ENCODE data around the gene KLHL14. TPM values are rescaled to one million over a fixed set of nuclear protein-coding genes. Genes with fewer than 3 reads are reported as not detected.

KLHL14 gene
- total and polyA plus RNA-seq, 2 of the 13 experiments (the other 11 are each of a cell fraction or from before 2014, with no cell fraction given): 16.0 to 41.8 TPM

DNA sequence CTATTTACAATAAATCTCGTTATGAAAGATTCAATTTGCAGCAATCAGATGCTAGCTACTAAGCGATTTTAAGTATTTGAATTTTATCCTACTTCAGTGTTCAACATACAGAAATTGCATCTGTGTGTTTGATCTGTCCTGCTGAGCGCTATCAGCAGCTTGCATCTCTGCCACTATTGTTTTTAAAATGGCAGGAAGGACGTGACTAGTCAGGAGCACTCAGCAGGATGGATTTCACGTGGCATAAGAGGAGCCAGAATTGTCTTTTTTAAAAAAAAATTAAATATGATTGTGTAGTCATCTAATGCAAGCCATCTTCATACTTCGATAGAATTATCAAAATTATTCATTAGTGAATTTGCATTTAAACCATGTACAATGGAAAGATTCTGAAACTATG lies 2.8 kb upstream of the KLHL14 start (continued):
- TF ChIP-seq ZBTB4 (CRISPR knock-in tag; IDR thresholded peaks at IDR 0.05; ENCODE audit: borderline replicate concordance): no peak
- no peak for TF ChIP-seq IKZF4 (CRISPR knock-in tag; IDR thresholded peaks at IDR 0.05; ENCODE audit: borderline replicate concordance, low read depth, not compliant biosample characterization)
- TF ChIP-seq, protein P1, sequence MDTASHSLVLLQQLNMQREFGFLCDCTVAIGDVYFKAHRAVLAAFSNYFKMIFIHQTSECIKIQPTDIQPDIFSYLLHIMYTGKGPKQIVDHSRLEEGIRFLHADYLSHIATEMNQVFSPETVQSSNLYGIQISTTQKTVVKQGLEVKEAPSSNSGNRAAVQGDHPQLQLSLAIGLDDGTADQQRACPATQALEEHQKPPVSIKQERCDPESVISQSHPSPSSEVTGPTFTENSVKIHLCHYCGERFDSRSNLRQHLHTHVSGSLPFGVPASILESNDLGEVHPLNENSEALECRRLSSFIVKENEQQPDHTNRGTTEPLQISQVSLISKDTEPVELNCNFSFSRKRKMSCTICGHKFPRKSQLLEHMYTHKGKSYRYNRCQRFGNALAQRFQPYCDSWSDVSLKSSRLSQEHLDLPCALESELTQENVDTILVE (CRISPR knock-in tag; IDR thresholded peaks at IDR 0.05): no peak
- TF ChIP-seq ZNF160 (CRISPR knock-in tag; IDR thresholded peaks at IDR 0.05): no peak
- TF ChIP-seq, protein P2, sequence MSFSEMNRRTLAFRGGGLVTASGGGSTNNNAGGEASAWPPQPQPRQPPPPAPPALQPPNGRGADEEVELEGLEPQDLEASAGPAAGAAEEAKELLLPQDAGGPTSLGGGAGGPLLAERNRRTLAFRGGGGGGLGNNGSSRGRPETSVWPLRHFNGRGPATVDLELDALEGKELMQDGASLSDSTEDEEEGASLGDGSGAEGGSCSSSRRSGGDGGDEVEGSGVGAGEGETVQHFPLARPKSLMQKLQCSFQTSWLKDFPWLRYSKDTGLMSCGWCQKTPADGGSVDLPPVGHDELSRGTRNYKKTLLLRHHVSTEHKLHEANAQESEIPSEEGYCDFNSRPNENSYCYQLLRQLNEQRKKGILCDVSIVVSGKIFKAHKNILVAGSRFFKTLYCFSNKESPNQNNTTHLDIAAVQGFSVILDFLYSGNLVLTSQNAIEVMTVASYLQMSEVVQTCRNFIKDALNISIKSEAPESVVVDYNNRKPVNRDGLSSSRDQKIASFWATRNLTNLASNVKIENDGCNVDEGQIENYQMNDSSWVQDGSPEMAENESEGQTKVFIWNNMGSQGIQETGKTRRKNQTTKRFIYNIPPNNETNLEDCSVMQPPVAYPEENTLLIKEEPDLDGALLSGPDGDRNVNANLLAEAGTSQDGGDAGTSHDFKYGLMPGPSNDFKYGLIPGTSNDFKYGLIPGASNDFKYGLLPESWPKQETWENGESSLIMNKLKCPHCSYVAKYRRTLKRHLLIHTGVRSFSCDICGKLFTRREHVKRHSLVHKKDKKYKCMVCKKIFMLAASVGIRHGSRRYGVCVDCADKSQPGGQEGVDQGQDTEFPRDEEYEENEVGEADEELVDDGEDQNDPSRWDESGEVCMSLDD (CRISPR knock-in tag; IDR thresholded peaks at IDR 0.05; ENCODE audit: borderline replicate concordance): no peak
- TF ChIP-seq, protein P3, sequence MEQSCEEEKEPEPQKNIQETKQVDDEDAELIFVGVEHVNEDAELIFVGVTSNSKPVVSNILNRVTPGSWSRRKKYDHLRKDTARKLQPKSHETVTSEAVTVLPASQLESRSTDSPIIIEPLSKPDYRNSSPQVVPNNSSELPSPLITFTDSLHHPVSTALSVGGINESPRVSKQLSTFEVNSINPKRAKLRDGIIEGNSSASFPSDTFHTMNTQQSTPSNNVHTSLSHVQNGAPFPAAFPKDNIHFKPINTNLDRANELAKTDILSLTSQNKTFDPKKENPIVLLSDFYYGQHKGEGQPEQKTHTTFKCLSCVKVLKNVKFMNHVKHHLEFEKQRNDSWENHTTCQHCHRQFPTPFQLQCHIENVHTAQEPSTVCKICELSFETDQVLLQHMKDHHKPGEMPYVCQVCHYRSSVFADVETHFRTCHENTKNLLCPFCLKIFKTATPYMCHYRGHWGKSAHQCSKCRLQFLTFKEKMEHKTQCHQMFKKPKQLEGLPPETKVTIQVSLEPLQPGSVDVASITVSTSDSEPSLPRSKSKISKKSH (CRISPR knock-in tag; IDR thresholded peaks at IDR 0.05; ENCODE audit: borderline replicate concordance): no peak

Data from HepG2 (cell line).